Liver (tissue), 9 donors: Measurements from ENCODE around the gene GLP2R. TPM values are rescaled to one million over a fixed set of nuclear protein-coding genes. Genes with fewer than 3 reads are reported as not detected.

Source experiments
- DNase-seq: peaks from one replicate; pipeline ENCODE4 v3.0.0-alpha.2; 2017; ENCODE audit warnings: low spot score
- H3K27ac ChIP-seq, 2 donors: one replicate each; pipeline ENCODE4 v1.7.0; 2013; ENCODE audit warnings: inconsistent platforms in 2 of 2, low read length in 2 of 2, control low read depth in 1 of 2, low read depth in 1 of 2, mild to moderate bottlenecking in 1 of 2
- H3K27me3 ChIP-seq, 4 donors: one replicate each; pipeline versions ENCODE4 v1.6.1 to v1.7.0; 2013; ENCODE audit warnings: low read length in 3 of 4, inconsistent platforms in 1 of 4, mild to moderate bottlenecking in 1 of 4, moderate library complexity in 1 of 4; ENCODE audit not compliant: control insufficient read depth in 4 of 4, insufficient read depth in 4 of 4
- H3K36me3 ChIP-seq, 4 donors: one replicate each; pipeline versions ENCODE4 v1.6.1 to v1.7.0; 2013; ENCODE audit warnings: low read length in 3 of 4, mild to moderate bottlenecking in 3 of 4, low read depth in 1 of 4, moderate library complexity in 1 of 4; ENCODE audit not compliant: control insufficient read depth in 4 of 4, insufficient read depth in 3 of 4
- H3K4me1 ChIP-seq, 4 donors: one replicate each; pipeline versions ENCODE4 v1.6.1 to v1.7.0; 2013; ENCODE audit warnings: low read length in 3 of 4, mild to moderate bottlenecking in 3 of 4, moderate library complexity in 1 of 4; ENCODE audit not compliant: control insufficient read depth in 4 of 4, insufficient read depth in 4 of 4
- H3K4me3 ChIP-seq, 3 donors: one replicate each; pipeline versions ENCODE4 v1.6.1 to v1.7.0; 2013; ENCODE audit warnings: low read length in 3 of 3, control low read depth in 1 of 3, low read depth in 1 of 3, mild to moderate bottlenecking in 1 of 3
- H3K9ac ChIP-seq, 2 donors: one replicate each; pipeline ENCODE4 v1.7.0; 2013; ENCODE audit warnings: low read length in 2 of 2, mild to moderate bottlenecking in 2 of 2, moderate library complexity in 2 of 2, control low read depth in 1 of 2, low read depth in 1 of 2
- H3K9me3 ChIP-seq, 4 donors: one replicate each; pipeline versions ENCODE4 v1.6.1 to v1.7.0; 2013; ENCODE audit warnings: low read length in 3 of 4; ENCODE audit not compliant: control insufficient read depth in 4 of 4
- FOXA1 ChIP-seq: IDR thresholded peaks from 2 replicates; pipeline ENCODE4 v1.6.1; 2016; ENCODE audit warnings: antibody characterized with exemption
- FOXA2 ChIP-seq: IDR thresholded peaks from 2 replicates; pipeline ENCODE4 v1.6.1; 2016; ENCODE audit warnings: antibody characterized with exemption
- HNF4A ChIP-seq, 2 donors: conservative IDR thresholded peaks; 2 replicates each; pipeline ENCODE4 v1.6.1; 2016; ENCODE audit warnings: antibody characterized with exemption in 2 of 2, mild to moderate bottlenecking in 2 of 2
- HNF4G ChIP-seq: IDR thresholded peaks from 2 replicates; pipeline ENCODE4 v1.6.1; 2016; ENCODE audit warnings: antibody characterized with exemption
- JUND ChIP-seq, 2 donors: IDR thresholded peaks; 2 replicates each; pipeline ENCODE4 v1.6.1; 2016; ENCODE audit warnings: antibody characterized with exemption in 2 of 2
- NR2F2 ChIP-seq: IDR thresholded peaks from 2 replicates; pipeline ENCODE4 v1.6.1; 2016; ENCODE audit warnings: antibody characterized with exemption
- RAD21 ChIP-seq, 2 donors: IDR thresholded peaks; 2 replicates each; pipeline ENCODE4 v1.6.1; 2016; ENCODE audit warnings: antibody characterized with exemption in 2 of 2, mild to moderate bottlenecking in 2 of 2
- RXRA ChIP-seq, 2 donors: IDR thresholded peaks; 2 replicates each; pipeline ENCODE4 v1.6.1; 2017 to 2018; ENCODE audit warnings: antibody characterized with exemption in 2 of 2, mild to moderate bottlenecking in 1 of 2
- YY1 ChIP-seq: IDR thresholded peaks from 2 replicates; pipeline ENCODE4 v1.6.1; 2016; ENCODE audit warnings: antibody characterized with exemption, mild to moderate bottlenecking
- WGBS: extraction: QIAGEN DNeasy Blood & Tissue Kit; methylation state at CpG from one replicate; pipeline ENCODE4 v1.1.7; 2013; 5-methylcytosine and 5-hydroxymethylcytosine counted together
- polyA plus RNA-seq, 2 donors: library from polyadenylated mRNA; stranded (reverse) in 1 of 2; unstranded in 1 of 2; fragments of 200-250 nt in 1 of 2; fragments of >200 nt in 1 of 2; fragmentation: Nextera tagmentation in 1 of 2; extraction: Ambion mirVana in 1 of 2; gene quantifications; one replicate each; pipeline versions ENCODE4 v1.2.1 to v1.2.3, GENCODE V29; 2013 to 2015
- total RNA-seq, 2 donors: library from RNA; depleted of rRNA; stranded (reverse); fragments of >200 nt; gene quantifications; one replicate each; pipeline ENCODE4 v1.2.3, GENCODE V29; 2014
- TF ChIP-seq, protein P1 (sequence below): IDR thresholded peaks from 2 replicates; pipeline ENCODE4 v1.6.1; 2016; ENCODE audit warnings: antibody characterized with exemption, mild to moderate bottlenecking
- TF ChIP-seq, protein P2 (sequence below): fragments of 150-350 bp; IDR thresholded peaks from 2 replicates; pipeline ENCODE4 v1.5.1; 2017; ENCODE audit warnings: improper control_type of control experiment, low read depth, low read length; ENCODE audit not compliant: missing input control
- donor health status: healthy.
- donor health status: healthy.
- donor health status: healthy.
- donor health status: healthy.
- donor health status: healthy.

GLP2R gene
- total and polyA plus RNA-seq, 4 donors: 0.39 to 1.4 (median 0.58) TPM

GRCh38 chr17:9917131-9917530 is 91.4 kb downstream of the GLP2R start:
- DNase-seq: no peak
- 78% methylated on average over 13 of the region's 13 CpGs for WGBS

GRCh38 chr17:9917801-9918200 is 92.1 kb downstream of the GLP2R start:
- Histone ChIP-seq H3K4me3 (no peak overlapping the region), H3K27ac (no peak overlapping the region), H3K4me1 (no peaks in the 10 kb centered on the region), H3K36me3 (no peaks in the 10 kb centered on the region), H3K9ac (no peak overlapping the region), H3K27me3 (peaks cover 0 to 2% (median 0%) of the 10 kb centered on the region in 4 donors), H3K9me3 (no peaks in the 10 kb centered on the region)
- TF ChIP-seq HNF4G: no peak
- TF ChIP-seq NR2F2: no peak
- TF ChIP-seq FOXA2: no peak
- TF ChIP-seq FOXA1: no peak
- TF ChIP-seq HNF4A (conservative IDR thresholded peaks at IDR 0.05): no peak
- no peak for TF ChIP-seq JUND (IDR thresholded peaks at IDR 0.05)
- no peak for TF ChIP-seq YY1
- TF ChIP-seq, protein P1, sequence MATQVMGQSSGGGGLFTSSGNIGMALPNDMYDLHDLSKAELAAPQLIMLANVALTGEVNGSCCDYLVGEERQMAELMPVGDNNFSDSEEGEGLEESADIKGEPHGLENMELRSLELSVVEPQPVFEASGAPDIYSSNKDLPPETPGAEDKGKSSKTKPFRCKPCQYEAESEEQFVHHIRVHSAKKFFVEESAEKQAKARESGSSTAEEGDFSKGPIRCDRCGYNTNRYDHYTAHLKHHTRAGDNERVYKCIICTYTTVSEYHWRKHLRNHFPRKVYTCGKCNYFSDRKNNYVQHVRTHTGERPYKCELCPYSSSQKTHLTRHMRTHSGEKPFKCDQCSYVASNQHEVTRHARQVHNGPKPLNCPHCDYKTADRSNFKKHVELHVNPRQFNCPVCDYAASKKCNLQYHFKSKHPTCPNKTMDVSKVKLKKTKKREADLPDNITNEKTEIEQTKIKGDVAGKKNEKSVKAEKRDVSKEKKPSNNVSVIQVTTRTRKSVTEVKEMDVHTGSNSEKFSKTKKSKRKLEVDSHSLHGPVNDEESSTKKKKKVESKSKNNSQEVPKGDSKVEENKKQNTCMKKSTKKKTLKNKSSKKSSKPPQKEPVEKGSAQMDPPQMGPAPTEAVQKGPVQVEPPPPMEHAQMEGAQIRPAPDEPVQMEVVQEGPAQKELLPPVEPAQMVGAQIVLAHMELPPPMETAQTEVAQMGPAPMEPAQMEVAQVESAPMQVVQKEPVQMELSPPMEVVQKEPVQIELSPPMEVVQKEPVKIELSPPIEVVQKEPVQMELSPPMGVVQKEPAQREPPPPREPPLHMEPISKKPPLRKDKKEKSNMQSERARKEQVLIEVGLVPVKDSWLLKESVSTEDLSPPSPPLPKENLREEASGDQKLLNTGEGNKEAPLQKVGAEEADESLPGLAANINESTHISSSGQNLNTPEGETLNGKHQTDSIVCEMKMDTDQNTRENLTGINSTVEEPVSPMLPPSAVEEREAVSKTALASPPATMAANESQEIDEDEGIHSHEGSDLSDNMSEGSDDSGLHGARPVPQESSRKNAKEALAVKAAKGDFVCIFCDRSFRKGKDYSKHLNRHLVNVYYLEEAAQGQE: no peak
- TF ChIP-seq RXRA (IDR thresholded peaks at IDR 0.05): no peak
- WGBS: 81% methylated on average over 19 of the region's 19 CpGs
- no peak for DNase-seq

More at GRCh38 chr17:9917131-9917530, 91.4 kb downstream of the GLP2R start:
- no peak overlapping the region for H3K9ac ChIP-seq
- H3K27ac ChIP-seq: no peak overlapping the region
- TF ChIP-seq, protein P2, sequence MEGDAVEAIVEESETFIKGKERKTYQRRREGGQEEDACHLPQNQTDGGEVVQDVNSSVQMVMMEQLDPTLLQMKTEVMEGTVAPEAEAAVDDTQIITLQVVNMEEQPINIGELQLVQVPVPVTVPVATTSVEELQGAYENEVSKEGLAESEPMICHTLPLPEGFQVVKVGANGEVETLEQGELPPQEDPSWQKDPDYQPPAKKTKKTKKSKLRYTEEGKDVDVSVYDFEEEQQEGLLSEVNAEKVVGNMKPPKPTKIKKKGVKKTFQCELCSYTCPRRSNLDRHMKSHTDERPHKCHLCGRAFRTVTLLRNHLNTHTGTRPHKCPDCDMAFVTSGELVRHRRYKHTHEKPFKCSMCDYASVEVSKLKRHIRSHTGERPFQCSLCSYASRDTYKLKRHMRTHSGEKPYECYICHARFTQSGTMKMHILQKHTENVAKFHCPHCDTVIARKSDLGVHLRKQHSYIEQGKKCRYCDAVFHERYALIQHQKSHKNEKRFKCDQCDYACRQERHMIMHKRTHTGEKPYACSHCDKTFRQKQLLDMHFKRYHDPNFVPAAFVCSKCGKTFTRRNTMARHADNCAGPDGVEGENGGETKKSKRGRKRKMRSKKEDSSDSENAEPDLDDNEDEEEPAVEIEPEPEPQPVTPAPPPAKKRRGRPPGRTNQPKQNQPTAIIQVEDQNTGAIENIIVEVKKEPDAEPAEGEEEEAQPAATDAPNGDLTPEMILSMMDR: no peak
- no peak for TF ChIP-seq HNF4G
- no peak for TF ChIP-seq YY1
- TF ChIP-seq, protein P1: no peak
- TF ChIP-seq RAD21 (IDR thresholded peaks at IDR 0.05): no peak
- no peak for TF ChIP-seq FOXA2
- TF ChIP-seq HNF4A (conservative IDR thresholded peaks at IDR 0.05): no peak
- TF ChIP-seq JUND (IDR thresholded peaks at IDR 0.05): no peak
- no peaks in the 10 kb centered on the region for H3K4me1 ChIP-seq
- H3K27me3 ChIP-seq: peaks cover 0 to 2% (median 0%) of the 10 kb centered on the region in 4 donors
- no peak overlapping the region for H3K4me3 ChIP-seq
- H3K36me3 ChIP-seq: no peaks in the 10 kb centered on the region
- no peaks in the 10 kb centered on the region for H3K9me3 ChIP-seq
